ENCODE data around the gene ABI3.
"Not testable (repeated sequence)": the region's sequence is repeated elsewhere in the genome, so short reads cannot be mapped to it uniquely, and the experiment has no call there.

The ABI3 gene

GRCh38 chr17:49210158-49211029, at the start of gene ABI3, which contains the start of gene GNGT2:
ABI3 (plus strand) TSS chr17:49210707; CDS start chr17:49210725, 18 bp downstream.
GNGT2 (minus strand) TSS chr17:49210574; CDS start chr17:49207422, 3,152 bp downstream.
- DNase-seq, result no peak

DNA sequence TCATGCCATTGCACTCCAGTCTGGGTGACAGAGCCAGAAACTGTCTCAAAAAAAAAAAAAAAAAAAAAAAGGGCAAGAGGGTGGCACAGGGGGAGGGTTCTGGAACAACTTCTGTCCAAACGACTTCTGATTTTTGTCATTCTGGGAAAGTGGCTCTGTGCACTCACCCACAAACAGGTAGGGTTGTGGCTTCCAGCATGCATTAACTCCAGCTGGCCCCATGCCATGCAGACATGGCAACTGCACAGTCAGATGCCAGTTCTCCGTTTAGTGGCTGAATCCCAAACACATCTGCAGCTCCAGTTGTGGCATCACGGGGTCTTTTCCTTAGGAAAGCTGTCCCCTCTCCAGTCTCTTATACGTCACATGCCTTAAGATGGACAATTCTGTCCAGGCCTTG, 47.6 kb upstream of the ABI3 start:
- DNase-seq, result no peak

GRCh38 chr17:49165143-49165542, 45.4 kb upstream of the ABI3 start:
- DNase-seq, result no peak

- DNase-seq, result no peak
Observed at GRCh38 chr17:49168706-49169105, 41.8 kb upstream of the ABI3 start.

DNA sequence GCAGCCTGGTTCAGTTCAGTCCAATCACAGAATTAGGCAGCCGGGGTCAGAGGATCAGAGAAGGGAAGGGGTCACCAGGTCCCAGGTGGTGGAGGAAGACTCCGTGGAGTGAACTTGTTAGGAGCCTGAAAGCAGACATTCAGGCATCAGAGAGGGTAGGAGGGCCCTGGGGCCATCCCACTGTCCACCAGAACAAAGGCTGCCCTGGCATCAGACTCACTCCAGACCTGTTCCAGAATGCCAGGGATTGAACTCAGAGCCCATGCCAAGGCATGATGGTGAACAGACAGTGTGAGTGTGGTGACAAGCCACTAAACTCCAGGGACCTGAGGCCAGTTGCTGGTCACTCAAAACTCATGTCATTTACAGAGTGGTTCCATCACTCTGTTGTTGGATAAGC, 40.3 kb upstream of the ABI3 start:
- DNase-seq, result no peak

GRCh38 chr17:49170711-49171110, 39.8 kb upstream of the ABI3 start:
- not testable (repeated sequence) for DNase-seq

GRCh38 chr17:49175978-49176377, 34.5 kb upstream of the ABI3 start:
- DNase-seq, result not testable (repeated sequence)

DNA sequence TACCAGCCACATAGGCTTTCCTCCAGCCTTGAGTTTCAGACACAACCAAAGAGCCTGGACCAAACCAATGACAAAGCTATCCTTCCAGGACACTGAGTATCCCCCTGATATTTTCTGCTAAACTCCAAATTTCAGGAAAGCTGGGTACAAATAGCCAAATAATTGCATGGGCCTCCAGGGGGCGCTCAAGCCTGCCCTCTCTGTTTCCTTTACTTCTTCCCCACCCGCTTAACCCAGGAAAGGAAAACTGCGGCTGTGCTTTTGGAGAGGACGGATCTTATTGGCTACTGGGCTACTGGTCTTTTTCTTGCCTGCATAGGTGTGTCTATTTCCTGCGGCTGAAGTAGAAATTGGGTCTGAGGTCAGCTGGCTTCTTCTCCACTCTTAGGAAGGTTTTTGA, 30.2 kb upstream of the ABI3 start:
- DNase-seq, result no peak

- no peak for DNase-seq
Observed at GRCh38 chr17:49180998-49181635, 29.4 kb upstream of the ABI3 start.

DNA sequence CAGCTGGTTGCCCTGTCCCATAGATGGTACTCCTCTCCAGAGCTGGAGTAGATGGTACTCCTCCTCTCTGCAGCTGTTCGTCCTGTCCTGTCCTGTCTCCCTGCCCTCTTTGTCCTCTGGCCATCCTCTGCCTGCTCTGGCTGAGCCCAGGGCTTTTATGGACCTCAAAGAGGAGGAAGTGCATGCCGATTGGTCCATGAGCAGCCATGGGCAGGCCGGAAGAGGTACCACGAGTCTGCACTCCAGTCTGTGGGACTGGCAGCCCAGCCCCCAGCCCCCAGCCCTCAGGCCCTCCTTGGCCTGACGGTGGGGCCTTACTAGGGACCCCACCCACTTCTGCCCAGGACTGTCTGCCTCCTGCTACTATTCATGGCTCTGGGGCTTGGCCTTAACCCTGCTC, 27.2 kb upstream of the ABI3 start:
- no peak for DNase-seq

DNA sequence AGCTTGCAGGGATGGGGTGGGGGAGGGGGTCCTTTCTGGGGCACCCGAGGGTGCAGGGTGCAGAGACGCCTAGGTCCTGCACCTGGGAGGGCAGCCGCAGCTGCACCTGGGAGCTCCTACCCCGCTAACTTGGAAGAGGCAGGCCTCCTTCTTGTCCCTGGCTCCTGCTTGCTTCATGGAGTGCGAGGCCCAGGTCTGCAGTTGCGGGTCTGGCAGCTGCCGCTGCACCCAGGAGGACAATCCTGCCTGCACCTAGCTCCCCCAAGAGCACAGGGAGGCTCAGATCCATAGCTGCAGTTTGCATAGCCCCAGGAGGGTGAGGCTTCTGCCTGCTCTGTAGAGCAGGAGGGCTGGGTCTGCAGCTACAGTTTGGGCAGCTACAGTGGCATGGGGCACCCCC, 26.7 kb upstream of the ABI3 start:
- DNase-seq, result no peak

DNA sequence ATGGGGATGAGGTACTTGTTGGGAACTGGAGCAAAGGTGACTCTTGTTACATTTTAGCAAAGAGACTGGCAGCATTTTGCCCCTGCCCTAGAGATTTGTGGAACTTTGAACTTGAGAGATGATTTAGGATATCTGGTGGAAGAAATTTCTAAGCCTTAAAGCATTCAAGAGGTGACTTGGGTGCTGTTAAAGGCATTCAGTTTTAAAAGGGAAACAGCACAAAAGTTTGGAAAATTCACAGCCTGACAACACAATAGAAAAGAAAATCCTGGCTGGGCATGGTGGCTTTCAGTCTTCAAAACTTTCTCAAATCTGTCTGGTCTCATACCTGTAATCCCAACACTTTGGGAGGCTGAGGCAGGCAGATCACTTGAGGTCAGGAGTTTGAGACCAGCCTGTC, 26.0 kb upstream of the ABI3 start:
- not testable (repeated sequence) for DNase-seq

- DNase-seq, result not testable (repeated sequence)
Observed at GRCh38 chr17:49185381-49185780, 25.1 kb upstream of the ABI3 start.

- DNase-seq, result no peak
Observed at GRCh38 chr17:49187301-49187700, 23.2 kb upstream of the ABI3 start.

GRCh38 chr17:49190932-49191331, 19.6 kb upstream of the ABI3 start:
- no peak for DNase-seq

GRCh38 chr17:49191409-49191916, 19.0 kb upstream of the ABI3 start:
- no peak for DNase-seq

DNA sequence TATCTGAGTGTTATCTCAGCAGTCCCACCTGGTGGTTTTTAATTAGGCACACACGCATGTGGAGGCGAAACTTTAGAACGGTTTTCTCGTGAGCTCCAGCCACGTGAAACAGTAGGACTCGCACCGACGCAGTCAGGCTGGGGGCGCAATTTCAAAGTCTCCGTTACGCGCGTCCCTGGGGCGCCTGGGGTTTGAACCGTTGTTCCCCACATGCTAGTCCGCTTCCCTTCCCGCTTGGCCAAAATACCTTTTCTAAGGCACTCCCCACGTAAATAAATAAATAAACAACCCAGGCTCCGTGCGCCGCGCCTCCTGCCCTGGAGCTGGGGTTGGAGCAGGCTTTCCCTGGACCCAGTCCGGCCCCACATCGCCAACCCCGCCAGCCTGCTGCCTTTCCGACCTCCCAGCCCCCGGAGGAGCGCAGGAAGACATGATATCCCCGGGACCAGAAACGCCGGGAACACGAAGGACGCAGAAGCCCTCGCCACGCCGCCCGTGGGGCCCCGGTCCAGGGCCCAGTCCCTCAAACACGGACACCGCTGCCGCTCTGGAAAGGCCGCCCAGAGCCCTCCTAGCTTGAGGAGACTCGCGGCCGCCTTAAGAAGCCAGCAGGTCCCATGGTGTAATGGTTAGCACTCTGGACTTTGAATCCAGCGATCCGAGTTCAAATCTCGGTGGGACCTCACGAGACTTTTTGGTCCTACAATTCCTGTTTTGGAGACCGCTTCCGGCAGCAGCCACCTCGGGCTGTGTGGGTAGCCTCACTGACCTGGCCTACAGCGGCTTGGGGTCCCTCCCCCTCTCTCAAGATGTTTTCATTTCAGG, 18.4 kb upstream of the ABI3 start:
- DNase-seq, result no peak

DNA sequence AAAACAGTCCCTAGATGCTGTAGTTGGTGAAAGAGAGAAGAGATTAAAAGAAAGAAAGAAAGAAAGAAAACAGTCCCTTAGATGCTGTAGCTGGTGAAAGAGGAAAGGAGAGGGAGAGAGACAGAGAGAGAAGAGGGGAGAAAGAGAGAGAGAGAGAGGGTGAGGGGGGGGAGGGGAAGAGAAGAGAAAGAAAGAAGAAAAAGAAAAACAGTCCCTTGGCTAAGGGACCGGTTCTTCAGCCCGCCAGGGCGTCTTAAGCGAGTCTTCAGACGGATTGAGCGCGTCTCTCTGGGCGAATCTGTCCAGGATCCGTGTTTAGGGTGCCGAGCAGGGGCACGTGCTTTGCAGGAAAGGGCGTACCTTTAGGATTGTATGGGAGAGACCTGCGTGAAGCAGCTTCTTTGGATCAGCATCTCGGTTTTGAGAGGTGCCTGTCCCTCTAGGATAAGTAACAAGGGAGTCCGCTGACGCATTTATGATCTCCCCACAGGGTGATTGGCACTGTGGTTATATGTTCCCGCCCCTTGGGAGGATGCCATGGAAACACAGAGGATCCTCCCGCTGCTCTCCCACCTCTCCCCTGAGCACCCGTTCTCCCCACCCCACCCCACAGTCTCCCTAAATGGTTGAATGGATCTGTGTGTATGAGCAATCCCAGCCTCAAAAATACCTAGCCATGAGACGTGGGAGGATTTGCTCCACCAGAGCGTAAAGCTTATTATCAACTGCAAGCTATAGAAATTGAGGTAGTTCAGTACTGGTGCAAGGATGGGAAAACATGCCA, 16.8 kb upstream of the ABI3 start:
- no peak for DNase-seq

DNA sequence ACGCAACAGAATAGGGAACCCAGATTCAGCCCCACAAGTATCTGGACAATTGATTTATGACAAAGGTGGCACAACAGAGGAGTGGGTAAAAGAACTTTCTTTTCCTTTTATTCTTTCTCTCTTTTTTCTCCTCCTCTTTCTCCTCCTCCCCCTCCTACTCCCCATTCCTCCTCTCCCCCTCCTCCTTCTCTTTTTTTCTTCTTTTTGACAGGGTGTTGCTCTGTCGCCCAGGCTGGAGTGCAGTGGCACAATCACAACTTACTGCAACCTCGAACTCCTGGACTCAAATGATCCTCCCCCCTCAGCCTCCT, 16.3 kb upstream of the ABI3 start:
- DNase-seq, result no peak

DNA sequence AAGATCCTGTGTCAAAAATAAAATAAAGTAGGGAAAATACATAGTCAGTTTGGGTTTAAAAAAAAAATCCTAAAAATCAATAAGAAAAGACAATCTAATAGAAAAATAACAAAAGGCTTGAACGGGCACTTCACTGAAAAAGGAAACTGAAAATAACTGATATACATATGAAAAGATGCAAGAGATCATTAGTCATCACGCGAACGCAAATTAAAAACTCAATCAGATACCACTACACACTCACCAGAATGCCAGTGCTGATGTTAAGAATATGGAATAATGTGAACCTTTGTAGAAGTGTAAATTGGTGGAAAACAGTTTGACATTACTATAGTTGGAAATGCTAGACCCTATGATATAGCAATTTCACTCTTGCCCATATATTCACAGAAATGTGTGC, 14.8 kb upstream of the ABI3 start:
- no peak for DNase-seq

GRCh38 chr17:49196520-49196919, 14.0 kb upstream of the ABI3 start:
- DNase-seq, result no peak

DNA sequence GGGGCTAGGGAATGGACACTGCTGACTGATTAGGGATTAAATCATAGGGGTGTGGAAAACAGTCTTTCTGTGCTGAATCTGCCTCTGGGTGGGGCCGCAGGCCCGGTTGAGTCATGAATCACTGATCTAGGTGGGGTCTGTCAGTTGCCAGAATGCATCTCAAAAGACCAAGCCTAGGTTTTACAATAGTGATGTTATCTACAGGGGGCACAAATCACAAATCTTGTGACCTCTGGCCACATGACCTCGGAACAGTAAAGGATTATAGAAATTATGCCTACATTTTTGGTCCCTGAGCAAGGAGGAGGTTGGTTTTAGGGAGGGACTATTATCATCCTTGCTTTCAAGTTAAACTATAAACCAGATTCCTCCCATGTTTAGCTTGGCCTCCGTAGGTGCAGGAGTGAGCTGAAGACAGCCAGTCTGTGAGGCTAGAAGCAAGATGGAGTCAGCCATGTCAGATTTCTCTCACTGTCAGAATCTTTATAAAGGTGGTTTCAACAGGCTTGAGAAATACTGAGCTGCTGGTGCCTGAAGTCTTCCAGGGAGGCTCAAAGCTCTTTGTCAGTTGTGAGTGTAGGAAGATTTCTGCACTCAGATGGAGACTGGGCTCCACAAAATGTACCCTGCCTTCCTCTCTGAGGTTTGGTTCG, 13.0 kb upstream of the ABI3 start:
- no peak for DNase-seq

All from 8988T (cell line).